Activated T-cell treated with anti-CD3 and anti-CD28 coated beads, Interleukin-2, amount 50 U/mL, for 1 hour (primary cell): ENCODE results near the gene ARHGEF3.

ENCODE experiments used
- DNase-seq: peaks from one replicate; pipeline ENCODE4 v3.0.0-alpha.2; 2020

The ARHGEF3 gene, protein sequence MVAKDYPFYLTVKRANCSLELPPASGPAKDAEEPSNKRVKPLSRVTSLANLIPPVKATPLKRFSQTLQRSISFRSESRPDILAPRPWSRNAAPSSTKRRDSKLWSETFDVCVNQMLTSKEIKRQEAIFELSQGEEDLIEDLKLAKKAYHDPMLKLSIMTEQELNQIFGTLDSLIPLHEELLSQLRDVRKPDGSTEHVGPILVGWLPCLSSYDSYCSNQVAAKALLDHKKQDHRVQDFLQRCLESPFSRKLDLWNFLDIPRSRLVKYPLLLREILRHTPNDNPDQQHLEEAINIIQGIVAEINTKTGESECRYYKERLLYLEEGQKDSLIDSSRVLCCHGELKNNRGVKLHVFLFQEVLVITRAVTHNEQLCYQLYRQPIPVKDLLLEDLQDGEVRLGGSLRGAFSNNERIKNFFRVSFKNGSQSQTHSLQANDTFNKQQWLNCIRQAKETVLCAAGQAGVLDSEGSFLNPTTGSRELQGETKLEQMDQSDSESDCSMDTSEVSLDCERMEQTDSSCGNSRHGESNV

DNA sequence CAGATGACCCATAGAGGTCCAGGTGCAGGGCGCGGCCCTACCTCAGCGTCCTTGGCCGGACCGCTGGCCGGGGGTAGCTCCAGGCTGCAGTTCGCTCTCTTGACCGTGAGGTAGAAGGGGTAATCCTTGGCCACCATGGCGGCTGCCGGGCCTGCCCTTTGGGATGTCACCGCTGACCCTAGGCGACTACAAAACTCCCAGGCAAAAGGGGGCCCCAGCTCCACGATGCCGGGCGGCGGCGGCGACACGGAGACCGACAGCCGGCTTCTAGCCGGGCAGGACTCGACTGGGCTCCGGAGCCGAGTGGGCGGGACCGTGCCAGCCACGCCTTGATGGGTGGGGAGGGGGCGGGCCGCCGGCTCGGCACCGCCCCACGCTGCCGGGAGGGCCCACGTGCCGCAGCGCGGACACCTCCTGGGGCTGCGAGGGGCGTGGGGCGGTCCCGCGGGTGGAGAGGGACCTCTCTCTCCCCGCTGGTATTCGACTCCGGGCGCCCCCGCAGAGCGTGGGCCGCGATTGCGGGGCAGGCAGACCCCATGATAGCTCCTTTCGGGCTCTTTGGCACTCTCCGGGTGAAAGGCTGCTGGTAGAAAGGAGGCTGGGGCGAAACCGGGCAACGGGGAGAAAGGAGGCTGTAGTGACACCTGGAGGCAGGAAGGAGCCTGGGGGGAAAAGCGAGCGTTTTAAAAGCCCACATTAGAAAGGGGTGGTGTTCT is at the start of gene ARHGEF3:
TSS of gene ARHGEF3 (minus strand) at position 288 of the 716 bp plus-strand sequence. CDS start at position 137, 151 bp downstream.
- peak; percentile 97 for DNase-seq

DNA sequence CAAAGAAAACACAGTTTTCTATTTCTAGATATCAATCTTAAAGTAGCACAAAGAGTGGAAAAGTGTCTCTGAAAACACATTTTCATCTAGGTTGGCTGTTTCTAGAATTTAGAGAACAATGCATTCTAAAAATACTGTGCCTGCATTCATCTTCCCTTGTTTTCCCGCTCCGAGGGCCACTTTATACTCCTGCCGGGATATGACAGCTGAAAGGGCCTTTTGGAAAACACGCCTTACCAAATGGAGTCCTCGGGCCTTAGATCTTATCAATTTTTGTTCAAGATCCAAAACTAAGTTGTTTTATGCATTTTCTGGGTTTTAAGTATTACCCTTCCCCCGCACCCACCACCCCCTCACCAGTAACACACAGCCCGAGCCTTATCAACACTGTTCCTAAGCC is 47.9 kb upstream of the ARHGEF3 start:
- DNase-seq = no peak

DNA sequence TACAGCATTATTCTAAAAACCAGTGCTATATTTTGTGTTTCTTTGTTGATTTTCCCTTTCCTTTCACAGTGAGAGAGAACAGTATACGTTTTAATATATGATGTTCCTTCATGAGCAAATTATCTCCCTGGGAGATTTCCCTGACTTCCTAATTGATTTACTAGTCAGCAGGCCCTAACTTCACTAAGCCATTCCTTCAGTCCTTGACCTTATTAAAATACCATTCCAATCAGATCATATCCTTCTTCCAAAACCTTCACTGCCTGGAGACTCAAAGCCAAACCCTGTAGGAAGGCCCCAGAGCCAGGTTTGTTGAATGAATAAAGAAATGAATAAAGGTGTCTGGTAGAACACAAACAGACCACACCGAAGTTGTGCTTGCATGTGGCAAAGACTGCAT is 43.8 kb upstream of the ARHGEF3 start:
- no peak for DNase-seq

DNA sequence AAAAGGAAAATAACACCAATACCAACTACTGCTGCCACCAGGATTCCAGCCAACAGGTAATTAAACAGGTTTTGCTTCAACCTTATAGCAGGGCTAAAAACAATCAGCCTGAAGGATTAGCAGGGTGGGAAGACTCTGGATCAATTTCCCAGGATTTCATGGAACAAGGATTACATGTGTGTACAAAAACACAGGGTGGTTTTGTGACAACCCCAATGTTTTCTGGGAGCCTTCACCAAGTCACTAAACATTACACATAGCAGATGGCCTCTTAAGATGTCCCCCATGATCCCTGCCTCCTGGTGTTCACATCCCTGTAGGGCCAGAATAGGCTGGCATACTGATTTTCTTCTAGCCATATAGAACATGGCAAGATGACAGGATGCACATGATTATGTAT is 42.8 kb upstream of the ARHGEF3 start:
- no peak for DNase-seq

DNA sequence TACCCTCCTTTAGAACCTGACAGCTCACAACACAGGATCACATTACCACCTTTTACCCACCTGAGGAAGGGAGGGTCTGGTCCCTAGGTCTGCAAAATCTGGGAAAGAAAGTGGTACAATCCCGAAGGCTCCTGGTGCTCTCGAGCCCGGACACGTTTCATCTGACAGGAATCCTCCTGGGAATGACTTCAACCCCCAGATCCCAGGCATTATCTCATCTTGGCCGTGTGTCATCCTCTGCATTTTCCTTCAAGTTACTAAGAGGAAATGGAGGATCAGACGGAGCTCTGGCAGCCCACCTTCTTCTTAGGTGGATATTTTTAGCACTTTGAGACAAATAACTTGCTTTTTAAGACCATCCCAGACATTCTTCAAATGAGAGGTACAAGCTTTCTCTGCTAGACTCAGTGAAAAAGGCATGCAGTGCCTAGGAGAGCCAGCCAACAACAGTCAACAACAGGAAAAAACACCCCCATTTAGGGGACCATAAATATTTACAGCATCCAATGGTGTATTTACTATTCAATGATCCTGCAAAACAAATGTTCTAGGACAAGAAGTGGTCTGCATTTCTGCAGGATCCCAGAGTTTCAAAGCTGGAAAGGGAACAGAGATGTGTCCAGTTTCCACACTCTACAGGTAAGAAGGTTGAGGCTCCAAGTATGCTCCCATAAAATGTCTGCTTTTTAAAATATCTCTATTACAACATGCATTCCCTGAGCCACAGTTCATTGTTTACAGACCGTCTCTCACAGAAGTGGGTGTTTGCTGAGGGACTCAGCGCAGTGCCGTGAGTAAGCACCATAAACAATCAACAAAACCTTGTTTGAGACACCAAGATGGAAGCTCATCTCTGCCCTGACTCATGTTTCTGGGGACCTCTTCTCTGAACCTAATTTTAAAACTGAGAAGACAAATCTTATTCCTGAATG is 38.3 kb upstream of the ARHGEF3 start:
- DNase-seq = no peak

DNA sequence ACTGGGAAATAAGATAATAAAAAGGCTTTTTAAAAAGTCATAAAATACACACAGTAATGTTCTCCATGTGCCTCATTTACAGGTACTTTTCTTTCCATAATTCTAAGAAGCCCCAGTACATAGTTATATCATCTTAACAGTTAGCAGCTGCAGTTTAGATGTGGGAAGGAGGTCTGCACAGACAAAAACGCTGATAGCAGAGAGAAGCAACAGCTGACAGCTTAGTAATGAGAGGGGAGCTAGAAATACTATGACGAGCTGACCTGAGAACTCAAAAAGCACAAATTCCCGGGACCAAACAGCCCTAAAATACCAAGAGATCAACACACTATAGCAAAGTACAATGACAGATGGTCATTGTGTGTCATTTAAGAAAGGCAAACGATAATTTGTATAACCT is 36.7 kb upstream of the ARHGEF3 start:
- DNase-seq = no peak

DNA sequence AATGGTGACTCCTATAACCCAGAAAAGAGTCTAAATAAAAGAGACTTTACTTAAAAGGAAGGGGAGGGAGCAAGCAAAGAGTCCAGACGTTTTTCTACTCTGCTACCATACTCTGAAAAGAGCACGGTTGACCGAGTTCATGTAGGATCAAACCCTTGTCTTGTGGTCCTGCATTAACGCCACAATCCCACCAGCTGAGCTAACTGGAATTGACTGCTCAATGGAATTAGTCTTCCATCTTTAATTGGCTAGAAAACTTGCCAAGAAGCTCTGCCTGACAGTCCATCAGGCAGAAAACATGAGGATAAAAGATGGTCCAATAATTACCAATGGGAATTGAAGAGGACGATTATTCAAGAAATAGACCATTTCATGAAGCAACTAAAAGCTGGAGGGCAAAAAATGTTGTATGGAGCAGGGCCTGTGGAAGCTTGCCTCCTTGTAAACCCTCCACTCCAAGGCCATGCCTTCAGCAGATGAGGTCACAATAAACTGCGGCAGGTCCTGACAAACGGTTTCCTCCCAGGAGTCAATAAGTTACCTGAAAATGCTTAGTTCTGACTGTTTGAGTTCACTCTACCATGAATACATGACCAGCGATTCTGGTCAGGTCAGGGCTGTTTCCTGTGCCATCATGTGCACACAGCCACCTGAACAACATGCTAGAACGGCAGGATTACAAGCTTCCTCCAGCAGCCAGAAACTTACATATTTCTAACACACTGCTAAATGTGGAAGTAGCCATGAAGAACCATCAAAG is 35.6 kb upstream of the ARHGEF3 start:
- DNase-seq = no peak

DNA sequence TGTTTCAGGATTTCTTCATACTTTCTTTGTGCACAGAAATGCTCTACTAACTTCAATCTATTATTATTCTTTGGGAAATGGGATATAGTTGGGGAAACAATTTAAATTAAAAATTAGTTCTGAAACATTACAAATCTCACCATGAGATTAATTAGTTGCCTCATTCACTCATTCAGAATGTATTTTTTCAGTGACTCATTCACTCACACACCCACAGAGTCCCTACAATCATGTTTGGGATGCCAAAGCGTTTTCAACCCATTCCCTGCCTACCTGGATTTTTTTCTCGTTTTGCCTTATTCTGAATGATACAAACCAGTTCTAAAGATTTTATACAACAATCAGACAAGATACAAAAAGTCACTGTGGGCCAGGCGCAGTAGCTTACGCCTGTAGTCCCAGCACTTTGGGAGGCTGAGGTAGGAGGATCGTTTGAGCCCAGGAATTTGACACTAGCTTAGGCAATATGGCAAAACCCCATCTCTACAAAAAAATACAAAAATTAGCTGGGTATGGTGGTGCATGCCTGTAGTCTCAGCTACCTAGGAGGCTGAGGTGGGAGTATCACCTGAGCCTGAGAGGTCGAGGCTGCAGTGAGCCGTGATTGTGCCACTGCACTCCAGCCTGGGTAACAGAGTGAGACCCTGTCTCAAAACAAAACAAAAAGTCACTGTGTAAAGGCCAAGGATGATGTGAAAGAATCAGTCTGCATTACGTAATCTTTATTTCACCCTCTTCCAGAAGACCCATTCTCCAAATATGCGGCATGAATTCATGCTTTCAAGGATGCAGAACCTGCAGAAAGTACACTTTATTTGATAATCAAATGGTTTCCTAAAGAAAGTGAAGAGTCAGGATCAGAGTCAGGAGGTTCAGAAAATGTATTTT is 34.8 kb upstream of the ARHGEF3 start:
- DNase-seq = no peak

DNA sequence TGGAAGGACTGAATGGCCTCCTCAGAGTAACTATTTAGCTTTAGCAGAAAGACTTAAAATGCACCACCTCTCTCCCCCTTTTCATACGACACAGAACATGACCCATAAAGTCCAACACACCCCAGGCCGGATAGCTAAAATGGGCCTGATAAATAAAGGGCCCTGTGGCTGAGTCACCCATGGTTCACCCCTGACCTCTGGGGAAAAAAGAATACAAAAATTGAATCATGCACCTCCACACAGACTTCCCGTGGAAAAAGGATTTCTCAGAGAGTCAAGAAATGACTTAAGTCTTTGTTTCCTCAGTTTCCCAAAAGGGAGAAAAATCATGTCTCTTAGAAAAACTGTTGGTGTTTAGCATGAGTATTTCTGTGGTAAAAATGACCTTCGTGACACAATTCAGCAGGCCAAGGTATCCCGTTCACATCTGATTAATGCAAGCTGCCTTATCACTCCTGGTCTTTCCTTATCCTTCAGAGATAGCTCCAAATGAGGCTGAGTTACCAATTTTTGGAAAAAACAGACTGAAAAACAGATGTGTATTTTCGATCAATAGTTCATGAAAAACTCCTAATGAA is 34.0 kb upstream of the ARHGEF3 start:
- DNase-seq = no peak

DNA sequence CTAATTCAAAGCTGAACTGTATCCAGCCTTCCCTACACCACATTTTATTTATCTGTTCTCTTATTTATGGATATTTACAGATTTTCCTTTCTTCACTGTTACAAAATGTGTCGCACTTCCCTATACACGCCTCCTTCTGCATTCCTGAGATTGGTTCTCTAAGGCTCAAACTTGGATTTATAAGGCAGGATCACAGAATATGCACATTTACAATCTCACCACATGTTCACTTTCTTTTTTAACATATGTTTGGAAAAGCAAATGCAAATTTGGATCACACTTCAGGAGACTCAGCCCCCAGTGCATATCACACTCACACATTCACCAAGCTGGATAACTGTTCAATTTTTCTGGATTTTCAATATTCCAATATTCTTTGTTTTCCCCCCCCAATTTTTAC is 31.8 kb upstream of the ARHGEF3 start:
- DNase-seq = no peak

DNA sequence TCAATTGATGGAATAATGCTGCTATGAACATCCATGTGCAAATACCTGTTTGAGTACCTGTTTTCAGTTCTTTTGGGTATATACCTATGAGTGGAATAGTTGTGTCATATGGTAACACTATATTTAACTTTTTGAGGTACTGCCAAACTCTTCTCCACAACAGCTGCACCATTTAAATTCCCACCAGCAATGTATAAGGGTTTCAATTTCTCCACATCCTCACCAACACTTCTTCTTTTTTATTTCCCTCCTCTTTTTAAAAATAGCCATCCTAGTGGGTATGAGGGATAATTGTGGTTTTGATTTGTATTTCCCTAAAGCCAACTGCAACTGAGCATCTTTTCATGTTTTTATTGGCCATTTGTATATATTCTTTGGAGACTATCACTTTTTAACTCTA is 31.3 kb upstream of the ARHGEF3 start:
- no peak for DNase-seq

DNA sequence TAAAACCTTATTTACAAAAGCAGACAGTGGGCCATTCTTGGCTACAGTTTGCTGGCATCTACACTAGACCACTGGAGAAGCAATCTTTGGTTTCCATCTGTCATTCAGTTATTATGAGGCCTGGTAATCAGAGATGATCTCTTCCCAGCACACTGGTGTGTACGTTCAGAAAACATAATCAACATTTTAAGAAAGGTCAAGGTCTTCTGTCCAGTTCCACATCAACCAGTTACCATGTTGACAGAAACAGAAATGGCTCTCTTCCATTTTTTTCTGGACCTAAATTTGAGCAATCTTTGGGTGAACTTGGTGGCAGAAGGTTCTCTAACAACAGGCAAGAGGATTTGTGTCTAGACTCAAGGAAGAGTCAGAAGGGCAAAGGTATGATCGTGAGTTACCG is 29.8 kb upstream of the ARHGEF3 start:
- no peak for DNase-seq

DNA sequence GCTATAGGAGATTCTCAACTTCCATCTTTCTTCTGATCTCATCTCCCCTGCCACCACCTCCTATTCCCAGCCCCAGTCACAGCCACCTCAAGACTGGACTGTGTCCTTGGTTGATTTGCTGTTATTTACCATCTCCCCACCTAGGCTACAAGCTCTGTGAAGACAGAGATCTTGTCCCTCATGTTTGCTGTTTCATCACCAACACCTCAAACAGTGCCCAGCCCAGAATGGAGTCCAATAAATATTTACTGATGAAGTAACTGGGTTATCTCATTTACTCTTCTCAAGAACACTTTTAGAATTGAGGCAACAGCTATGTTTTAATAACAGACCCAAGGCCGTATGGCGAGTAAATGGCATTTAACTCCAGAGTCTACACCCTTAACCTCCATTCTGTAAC is 29.1 kb upstream of the ARHGEF3 start:
- no peak for DNase-seq

DNA sequence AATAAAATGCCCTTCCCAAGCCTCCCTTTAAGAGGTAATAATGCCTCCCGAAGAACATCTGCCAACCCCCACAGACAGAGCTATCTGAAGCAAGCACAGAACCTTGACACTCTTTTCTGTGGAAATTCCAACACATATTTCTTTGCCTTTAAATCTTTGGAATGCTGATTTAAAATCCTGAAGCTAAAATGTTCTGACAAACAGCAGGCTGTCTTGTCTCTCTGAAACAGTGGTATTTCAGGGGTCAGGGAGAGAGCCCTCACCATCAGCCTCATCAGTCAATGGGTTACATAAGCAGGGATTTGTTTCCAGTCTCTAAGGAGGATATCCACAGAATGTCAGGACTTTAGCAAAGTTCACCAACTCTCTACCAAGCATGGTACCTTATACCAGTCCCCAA is 27.8 kb upstream of the ARHGEF3 start:
- DNase-seq = no peak

DNA sequence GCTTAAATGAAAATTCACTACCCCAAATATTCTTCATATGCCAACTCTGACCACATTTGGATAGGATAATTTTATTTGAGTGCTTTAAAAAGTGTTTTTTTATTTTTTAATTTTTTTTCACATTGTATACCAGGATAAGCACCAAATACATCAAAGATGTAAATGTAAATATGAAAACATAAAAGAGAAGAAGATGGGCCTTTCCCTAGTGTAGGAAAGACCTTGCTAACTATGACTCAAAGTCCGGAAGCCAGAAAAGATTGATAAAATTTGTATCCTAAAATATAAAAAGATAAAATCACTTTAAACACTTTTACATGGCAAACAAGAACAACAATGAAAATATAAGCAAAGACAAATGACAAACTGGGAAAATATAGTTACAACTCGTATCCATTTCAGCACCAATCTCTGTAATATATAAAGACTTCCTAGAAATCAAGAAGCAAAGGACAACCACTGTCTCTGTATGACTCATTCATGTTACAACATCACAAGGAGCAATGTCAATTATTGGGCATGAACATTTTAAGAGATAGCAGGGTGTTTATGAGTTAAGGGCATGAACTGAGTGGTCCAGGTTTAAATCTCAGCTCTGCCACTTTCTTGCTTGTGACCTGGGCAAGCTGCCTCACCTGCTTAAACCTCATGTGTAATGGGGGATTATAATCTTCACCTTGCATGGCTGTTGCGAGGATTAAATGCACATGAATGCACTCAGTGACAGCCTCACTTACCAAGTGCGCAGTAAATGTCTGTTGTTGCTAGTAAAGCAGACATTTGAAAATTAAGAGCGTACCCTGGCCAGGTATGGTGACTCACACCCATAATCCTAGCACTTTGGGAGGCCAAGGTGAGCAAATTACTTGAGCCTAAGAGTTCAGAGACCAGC is 25.3 kb upstream of the ARHGEF3 start:
- DNase-seq = no peak

DNA sequence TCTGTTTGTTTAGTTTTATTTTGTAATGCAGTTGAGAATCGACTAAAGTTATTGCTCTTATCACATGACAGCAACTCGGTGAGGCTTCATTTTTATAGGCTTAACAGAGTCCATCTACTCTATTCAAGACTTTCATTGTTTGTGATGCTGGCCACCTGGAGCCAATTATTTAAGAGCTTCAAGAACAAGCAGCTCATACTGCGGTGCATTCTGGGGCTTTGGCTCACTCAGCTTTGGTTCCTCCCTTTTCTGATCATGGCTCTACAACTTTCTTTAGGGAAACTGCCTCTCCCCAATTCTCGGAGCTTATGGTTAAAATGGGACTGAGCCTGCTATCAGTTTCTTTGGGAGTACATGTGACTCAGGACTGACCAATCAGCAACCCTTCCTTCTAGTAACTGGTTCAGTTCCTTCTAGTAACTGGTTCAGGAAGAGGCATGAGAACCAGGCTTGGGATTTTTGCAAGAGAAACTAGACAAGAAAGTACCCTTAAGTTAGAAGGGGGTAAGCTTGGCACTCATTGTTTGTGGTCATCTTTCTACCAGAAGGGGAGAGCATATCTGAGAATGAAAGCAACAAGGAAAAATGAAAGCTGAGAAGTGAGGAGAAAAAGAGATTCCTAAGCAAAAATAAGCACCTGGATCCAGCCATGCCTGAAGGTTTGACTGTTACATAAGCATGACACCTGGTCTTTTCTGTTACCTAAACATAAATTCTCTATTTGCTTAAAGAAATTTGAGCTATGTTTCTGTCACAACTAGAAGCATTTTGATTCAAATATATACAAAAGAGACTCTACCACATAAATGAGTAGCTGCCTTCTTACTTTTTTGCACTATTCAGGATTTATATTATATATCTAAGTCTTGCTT is 24.1 kb upstream of the ARHGEF3 start:
- DNase-seq = no peak

DNA sequence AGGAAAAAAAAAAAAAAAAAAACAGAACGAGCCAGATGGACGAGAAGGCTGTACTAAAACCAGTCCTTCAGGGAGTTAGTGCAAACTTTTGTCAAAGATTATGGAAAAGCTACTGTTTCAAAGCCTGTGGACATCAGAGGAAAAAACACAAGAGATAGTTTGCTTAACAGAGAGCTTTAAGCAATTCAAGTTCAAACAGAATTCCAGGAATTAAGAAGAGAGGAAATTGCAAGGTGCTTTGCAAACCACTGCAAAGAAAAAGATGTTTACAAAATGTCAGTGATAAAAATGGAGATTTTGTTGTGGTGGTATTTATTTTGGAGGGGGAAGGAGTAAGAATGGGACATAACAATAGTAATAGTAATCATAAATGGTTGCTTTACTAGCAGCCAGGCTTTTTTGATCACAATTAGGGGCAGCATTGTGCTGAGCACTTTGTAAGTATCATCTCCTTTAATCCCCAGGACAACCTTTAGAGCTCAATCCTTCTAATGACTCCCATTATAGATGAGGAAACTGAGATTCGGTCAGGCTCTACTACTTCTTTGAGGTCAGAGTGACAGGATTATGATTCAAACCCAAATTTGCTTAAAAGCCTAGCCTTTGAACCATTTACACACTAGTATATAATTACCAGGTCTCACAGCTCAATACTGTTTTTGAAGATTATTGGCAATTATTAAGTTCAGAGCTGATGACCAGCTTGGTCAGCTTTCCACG is 22.4 kb upstream of the ARHGEF3 start:
- DNase-seq = no peak

DNA sequence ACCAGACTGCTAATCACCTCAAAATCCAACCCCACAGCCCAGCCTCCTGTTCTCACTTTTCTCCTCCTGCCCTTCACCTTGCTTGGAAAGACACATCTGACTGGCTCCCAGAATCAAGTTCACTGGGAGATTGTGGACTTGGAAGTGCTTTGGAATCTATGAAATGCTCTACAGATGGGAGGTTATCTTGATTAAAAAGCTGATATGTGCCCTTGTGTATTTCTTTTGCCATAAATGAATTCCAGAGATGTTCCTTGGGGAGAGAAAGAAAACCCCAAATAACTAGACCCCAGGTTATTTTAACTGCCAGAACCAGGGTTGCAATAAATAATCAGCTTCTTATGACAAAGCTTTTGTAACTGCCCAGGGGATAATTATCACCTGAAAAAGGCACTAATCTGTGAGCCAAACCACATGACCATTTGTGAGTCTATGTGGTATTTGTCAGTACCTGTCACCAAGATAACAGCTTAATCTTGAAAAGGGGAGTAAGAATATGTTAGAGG is 21.7 kb upstream of the ARHGEF3 start:
- DNase-seq = no peak
